Measurements from ENCODE around the gene ZNF865. TPM values are rescaled to one million over a fixed set of nuclear protein-coding genes. Genes with fewer than 3 reads are reported as not detected.
A peak's percentile ranks its signal among the peaks of the same experiment; 100 is the strongest.

The ZNF865 gene
- total and polyA plus RNA-seq, 2 of the 8 experiments (the other 6 are each of a cell fraction or from before 2014, with no cell fraction given): 3.5 to 13.6 TPM

- H3K4me1 ChIP-seq (replicated peaks in 1 of 4; ENCODE audit: control insufficient read depth in 3 of 4, insufficient read depth in 4 of 4, low read length in 3 of 4): peaks cover 3 to 18% (median 10%) of the 10 kb centered on the region in 4 experiments; a peak in 6 of 7 replicates
- peak; percentile 94 to 98 for DNase-seq (ENCODE audit: low read depth in 1 of 2, low spot score in 2 of 2)
- H2BK120ac ChIP-seq (replicated peaks; ENCODE audit: low read depth, low read length): no peak overlapping the region
- peak; percentile 45 for FAIRE-seq
- peak overlapping the region; percentile 78 to 94 for H3K4me2 ChIP-seq (ENCODE audit: insufficient read depth in 1 of 2, low read depth in 2 of 2, low read length in 2 of 2)
- no peak overlapping the region for H2BK20ac ChIP-seq (ENCODE audit: low read length)
- peak overlapping the region; percentile 38 for H3K56ac ChIP-seq (replicated peaks; ENCODE audit: insufficient read length, low read depth, low read length)
- no peaks in the 10 kb centered on the region for H3K9me3 ChIP-seq (ENCODE audit: insufficient read depth in 2 of 2, low read depth in 1 of 2, low read length in 1 of 2)
- H3K79me2 ChIP-seq (ENCODE audit: control insufficient read depth in 1 of 2, insufficient read depth in 2 of 2, low read length in 2 of 2): peaks cover 32 to 35% of the 10 kb centered on the region in 2 experiments
- H3K14ac ChIP-seq (ENCODE audit: insufficient read length): no peak overlapping the region
- 0 out of 8 replicates have a peak, but pooled peaks cover 0 to 3% (median 0%) of the 10 kb centered on the region in 4 experiments for H3K36me3 ChIP-seq (ENCODE audit: control insufficient read depth in 2 of 4, insufficient read depth in 4 of 4, low read length in 3 of 4)
- H4K5ac ChIP-seq (ENCODE audit: insufficient read length, low read depth, low read length): peak overlapping the region; percentile 94
- H4K20me1 ChIP-seq (replicated peaks in 1 of 2; ENCODE audit: control insufficient read depth in 1 of 2, insufficient read depth in 2 of 2, low read length in 2 of 2): peaks cover 13% of the 10 kb centered on the region in 2 experiments
- peaks cover 13% of the 10 kb centered on the region for H3K23me2 ChIP-seq (ENCODE audit: low read depth, low read length)
- H3K18ac ChIP-seq (ENCODE audit: extremely low read depth, low read length): peak overlapping the region; percentile 93
- CTCF ChIA-PET (ENCODE audit: partially characterized antibody): interaction anchor here (0.6 to 2.2 kb wide), 28 partner anchors 10 to 662 kb away, joined by 3 to 31 read pairs (median 3); partner anchors contain the start of genes TMEM190 and ZNF581
- H3K4me3 ChIP-seq (ENCODE audit: extremely low read depth in 1 of 4, insufficient read depth in 2 of 4, low read depth in 3 of 4, low read length in 4 of 4): peak overlapping the region; percentile 77 to 91 (median 82)
- H3K79me1 ChIP-seq (ENCODE audit: low read depth, low read length): peaks cover 2% of the 10 kb centered on the region; the same call in 1 of the 2 replicates
- peak overlapping the region in 3 of 4 experiments; percentile 69 to 98 (median 92); a peak in 6 of 7 replicates for H3K9ac ChIP-seq (replicated peaks in 1 of 4; ENCODE audit: extremely low read depth in 1 of 4, low read depth in 3 of 4, low read length in 3 of 4)
- no peak overlapping the region for H4K91ac ChIP-seq (replicated peaks; ENCODE audit: insufficient read length, low read length)
- H4K8ac ChIP-seq (ENCODE audit: extremely low read depth, insufficient read depth, low read length): peak overlapping the region; percentile 90; the same call in 1 of the 2 replicates
- whole genome bisulfite sequencing, 2 experiments (ENCODE audit: extremely low coverage in 1 of 2, insufficient coverage in 1 of 2, insufficient read length in 1 of 2, insufficient replicate concordance in 2 of 2, low coverage in 1 of 2, low lambda C conversion rate in 2 of 2, missing lambda C conversion rate in 1 of 2): 1% methylated on average over 45 of the region's 57 CpGs; no CpG with 5 or more reads in 1 of the 2 experiments
- no peak overlapping the region for H3K23ac ChIP-seq (ENCODE audit: insufficient read length)
- H2BK15ac ChIP-seq (ENCODE audit: low read length): no peak overlapping the region
- H2AK5ac ChIP-seq (ENCODE audit: low read depth, low read length): no peak overlapping the region
- peak overlapping the region; percentile 98 for H3K27ac ChIP-seq (ENCODE audit: low read depth, low read length)
- 0 out of 2 replicates have a peak overlapping the region, but pooled peaks have one; percentile 16 for H2AFZ ChIP-seq (ENCODE audit: low read length)
- H3K4ac ChIP-seq (replicated peaks; ENCODE audit: insufficient read length, low read depth, low read length): peak overlapping the region; percentile 28
- peak overlapping the region; percentile 96 for H2BK5ac ChIP-seq (ENCODE audit: low read depth, low read length)
- H2BK12ac ChIP-seq (ENCODE audit: low read depth, low read length): no peak overlapping the region
- H3K27me3 ChIP-seq (replicated peaks in 1 of 4; ENCODE audit: control insufficient read depth in 3 of 4, extremely low read depth in 1 of 4, insufficient read depth in 3 of 4, low read length in 3 of 4): no peaks in the 10 kb centered on the region
- POLR2A ChIA-PET (ENCODE audit: partially characterized antibody): interaction anchor here (0.6 to 2.5 kb wide), 17 partner anchors 10 to 269 kb away, joined by 3 to 13 read pairs (median 6); partner anchors contain the start of genes EPN1, FIZ1, TMEM238 and ZNF524
- no peak for TF ChIP-seq HDAC6 (IDR thresholded peaks at IDR 0.05; ENCODE audit: low read depth, low read length)
- no peak; the same call in 1 of the 2 replicates for TF ChIP-seq TAF1 (IDR thresholded peaks at IDR 0.05; ENCODE audit: low read depth, low read length)
- TF ChIP-seq ATF2 (IDR thresholded peaks at IDR 0.05; ENCODE audit: low read length): no peak
- TF ChIP-seq TEAD4 (IDR thresholded peaks at IDR 0.05; ENCODE audit: low read depth, low read length): no peak
- TF ChIP-seq MAFK (IDR thresholded peaks at IDR 0.05; ENCODE audit: low read depth, low read length): no peak
- TF ChIP-seq MAX (IDR thresholded peaks at IDR 0.05): peak; percentile 31; the same call in 1 of the 2 replicates
- no peak for TF ChIP-seq RFX5 (IDR thresholded peaks at IDR 0.05; ENCODE audit: borderline replicate concordance, low read depth, low read length)
- no peak for TF ChIP-seq CBX5 (IDR thresholded peaks at IDR 0.05; ENCODE audit: low read depth, low read length)
- peak in 1 of 2 experiments; percentile 53; a peak in 2 of 3 replicates for TF ChIP-seq POLR2A (IDR thresholded peaks at IDR 0.05; ENCODE audit: control extremely low read depth in 1 of 2, low read depth in 2 of 2, low read length in 2 of 2)
- no peak for TF ChIP-seq JUN (IDR thresholded peaks at IDR 0.05; ENCODE audit: low read depth, low read length)
These were observed 48.3 kb downstream of the ZNF865 start for GRCh38 chr19:55653651-55654322.

Data from H1 (cell line).